H9 (cell line): ENCODE measurements around the gene CHST13. TPM values are rescaled to one million over a fixed set of nuclear protein-coding genes. Genes with fewer than 3 reads are reported as not detected.

Experiments used
- DNase-seq: peaks from one replicate; pipeline ENCODE4 v3.0.0-alpha.2; 2017
- H2AFZ ChIP-seq: one replicate; pipeline ENCODE4 v1.6.1; 2013; ENCODE audit warnings: mild to moderate bottlenecking, low read length, control low read depth, moderate library complexity
- H2AK5ac ChIP-seq: 2 replicates; pipeline ENCODE4 v1.6.1; 2013; ENCODE audit warnings: low read length, control low read depth, mixed read lengths; ENCODE audit not compliant: insufficient read length
- H2BK120ac ChIP-seq: one replicate; pipeline ENCODE4 v1.6.1; 2013; ENCODE audit warnings: low read depth, mild to moderate bottlenecking, low read length, control low read depth, inconsistent platforms; ENCODE audit not compliant: poor library complexity, severe bottlenecking
- H2BK12ac ChIP-seq: 2 replicates; pipeline ENCODE4 v1.6.1; 2013; ENCODE audit warnings: low read length, control low read depth, mixed read lengths, low read depth; ENCODE audit not compliant: insufficient read length
- H2BK15ac ChIP-seq: 2 replicates; pipeline ENCODE4 v1.6.1; 2013; ENCODE audit warnings: low read depth, low read length, control low read depth
- H2BK20ac ChIP-seq: one replicate; pipeline ENCODE4 v1.6.1; 2013; ENCODE audit warnings: low read depth, mild to moderate bottlenecking, low read length, control low read depth, inconsistent platforms; ENCODE audit not compliant: poor library complexity, severe bottlenecking
- H2BK5ac ChIP-seq: 2 replicates; pipeline ENCODE4 v1.6.1; 2013; ENCODE audit warnings: low read length, control low read depth, mixed read lengths; ENCODE audit not compliant: insufficient read length
- H3K14ac ChIP-seq: 2 replicates; pipeline ENCODE4 v1.6.1; 2013; ENCODE audit warnings: low read length, control low read depth; ENCODE audit not compliant: insufficient read depth
- H3K18ac ChIP-seq: 2 replicates; pipeline ENCODE4 v1.6.1; 2013; ENCODE audit warnings: low read depth, mild to moderate bottlenecking, mixed read lengths, low read length, control low read depth; ENCODE audit not compliant: insufficient read length
- H3K23ac ChIP-seq: 2 replicates; pipeline ENCODE4 v1.6.1; 2013; ENCODE audit warnings: low read length, control low read depth, mixed read lengths, low read depth; ENCODE audit not compliant: insufficient read length
- H3K23me2 ChIP-seq: 2 replicates; pipeline ENCODE4 v1.6.1; 2013; ENCODE audit warnings: low read depth, mild to moderate bottlenecking, mixed read lengths, low read length, control low read depth; ENCODE audit not compliant: insufficient read length, poor library complexity, severe bottlenecking
- H3K27ac ChIP-seq: 2 replicates; pipeline ENCODE4 v1.5.1; 2013; ENCODE audit warnings: low read length, control low read depth, mixed read lengths, low read depth; ENCODE audit not compliant: insufficient read length
- H3K27me3 ChIP-seq: 2 replicates; pipeline ENCODE4 v1.6.1; 2013; ENCODE audit warnings: low read length, control low read depth, inconsistent platforms; ENCODE audit not compliant: insufficient read depth
- H3K4ac ChIP-seq: 2 replicates; pipeline ENCODE4 v1.6.1; 2013; ENCODE audit warnings: low read depth, mild to moderate bottlenecking, control low read depth, inconsistent platforms, low read length, moderate library complexity
- H3K4me1 ChIP-seq: 2 replicates; pipeline ENCODE4 v1.6.1; 2013; ENCODE audit warnings: low read length, control low read depth, inconsistent platforms; ENCODE audit not compliant: insufficient read depth
- H3K4me2 ChIP-seq: 2 replicates; pipeline ENCODE4 v1.6.1; 2013; ENCODE audit warnings: low read length, control low read depth, mixed read lengths; ENCODE audit not compliant: insufficient read length, insufficient read depth
- H3K56ac ChIP-seq: 2 replicates; pipeline ENCODE4 v1.6.1; 2013; ENCODE audit warnings: low read depth, mild to moderate bottlenecking, mixed read lengths, low read length, control low read depth; ENCODE audit not compliant: insufficient read length
- H3K79me1 ChIP-seq: 2 replicates; pipeline ENCODE4 v1.6.1; 2013; ENCODE audit warnings: low read depth, mild to moderate bottlenecking, moderate library complexity, low read length, control low read depth, inconsistent platforms; ENCODE audit not compliant: insufficient read depth, poor library complexity, severe bottlenecking
- H3K79me2 ChIP-seq: 2 replicates; pipeline ENCODE4 v1.6.1; 2013; ENCODE audit warnings: low read length, control low read depth, inconsistent platforms; ENCODE audit not compliant: insufficient read depth
- H3K9ac ChIP-seq: 2 replicates; pipeline ENCODE4 v1.6.1; 2013; ENCODE audit warnings: low read length, control low read depth, mixed read lengths; ENCODE audit not compliant: insufficient read length; ENCODE audit errors: extremely low read depth
- H3K9me3 ChIP-seq: one replicate; pipeline ENCODE4 v1.6.1; 2013; ENCODE audit warnings: low read depth, low read length, inconsistent platforms; ENCODE audit not compliant: control insufficient read depth
- H3T11ph ChIP-seq: one replicate; pipeline ENCODE4 v1.6.1; 2013; ENCODE audit warnings: mild to moderate bottlenecking, low read length, control low read depth, inconsistent platforms
- H4K20me1 ChIP-seq: one replicate; pipeline ENCODE4 v1.6.1; 2013; ENCODE audit not compliant: control insufficient read depth, insufficient read length, insufficient read depth
- H4K5ac ChIP-seq: 2 replicates; pipeline ENCODE4 v1.6.1; 2013; ENCODE audit warnings: low read depth, mild to moderate bottlenecking, mixed read lengths, low read length, control low read depth; ENCODE audit not compliant: insufficient read length
- H4K8ac ChIP-seq: replicated peaks from 2 replicates; pipeline ENCODE4 v1.6.1; 2013; ENCODE audit warnings: low read length, control low read depth, mixed read lengths, low read depth; ENCODE audit not compliant: insufficient read length
- H4K91ac ChIP-seq: 2 replicates; pipeline ENCODE4 v1.6.1; 2013; ENCODE audit warnings: low read depth, mild to moderate bottlenecking, moderate library complexity, mixed read lengths, low read length, control low read depth; ENCODE audit not compliant: insufficient read length
- H3K27ac Mint-ChIP-seq, 3 experiments: 2 replicates in 2 of 3; 3 replicates in 1 of 3; pipeline ENCODE4 v1.8.0; 2020 to 2021; ENCODE audit warnings: mixed read lengths in 3 of 3, mild to moderate bottlenecking in 1 of 3, moderate library complexity in 1 of 3
- H3K27me3 Mint-ChIP-seq: 2 replicates; pipeline ENCODE4 v1.8.0; 2021; ENCODE audit warnings: low read depth, mild to moderate bottlenecking, moderate library complexity, mixed read lengths
- H3K36me3 Mint-ChIP-seq, 3 experiments: 2 replicates in 2 of 3; 3 replicates in 1 of 3; pipeline ENCODE4 v1.8.0; 2020 to 2021; ENCODE audit warnings: low read depth in 3 of 3, mixed read lengths in 3 of 3; ENCODE audit not compliant: insufficient read depth in 1 of 3
- H3K4me1 Mint-ChIP-seq, 2 experiments: 2 replicates each; pipeline ENCODE4 v1.8.0; 2020; ENCODE audit warnings: mixed read lengths in 2 of 2
- H3K4me3 Mint-ChIP-seq, 2 experiments: 2 replicates in 1 of 2; 3 replicates in 1 of 2; pipeline ENCODE4 v1.8.0; 2020 to 2021; ENCODE audit warnings: mild to moderate bottlenecking in 2 of 2, mixed read lengths in 2 of 2, moderate library complexity in 1 of 2
- H3K9me3 Mint-ChIP-seq, 2 experiments: 2 replicates in 1 of 2; 3 replicates in 1 of 2; pipeline ENCODE4 v1.8.0; 2020; ENCODE audit warnings: mild to moderate bottlenecking in 2 of 2, mixed read lengths in 2 of 2, moderate library complexity in 1 of 2
- CTCF ChIP-seq: fragments of 200-600 bp; sonication (generic); conservative IDR thresholded peaks from 3 replicates; pipeline ENCODE4 v1.8.0; 2021; ENCODE audit warnings: antibody characterized with exemption, mild to moderate bottlenecking
- WGBS: extraction: QIAGEN DNeasy Blood & Tissue Kit; methylation state at CpG from one replicate; pipeline ENCODE4 v1.1.7; 2013; ENCODE audit warnings: missing lambda C conversion rate, low lambda C conversion rate, mixed read lengths; ENCODE audit not compliant: insufficient read length; ENCODE audit errors: extremely low coverage; 5-methylcytosine and 5-hydroxymethylcytosine counted together
- total RNA-seq: library from RNA; stranded (reverse); gene quantifications from 2 replicates; pipeline ENCODE4 v1.2.1, GENCODE V29; 2021

The CHST13 gene
- total RNA-seq, 1 experiment from 2014 or later, result 0.85 TPM

DNA sequence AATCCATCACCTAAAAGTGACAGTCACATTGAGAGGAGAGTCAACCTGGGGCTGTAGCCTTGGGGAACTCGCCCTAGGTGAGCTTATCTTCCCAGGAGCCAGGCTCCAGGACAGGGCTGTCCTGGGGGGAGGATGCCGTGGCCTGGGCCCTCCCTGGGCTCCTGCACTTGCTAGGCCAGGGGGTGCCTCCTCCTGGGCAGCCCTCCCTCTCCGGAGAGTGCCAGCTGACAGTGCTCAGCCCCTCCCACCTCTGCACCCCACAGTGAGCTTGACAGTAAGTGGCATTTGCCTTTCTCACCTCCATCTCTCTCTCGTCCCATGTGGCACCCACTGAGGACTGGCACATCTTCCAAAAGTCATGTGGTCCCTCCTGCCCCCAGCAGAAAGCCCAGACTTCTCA lies 25.5 kb upstream of the CHST13 start:
- WGBS, result no CpG with 5 or more reads among the region's 4 CpGs
- Histone ChIP-seq H3K27me3 (no peaks in the 10 kb centered on the region), H3K4me2 (no peak overlapping the region), H2AFZ (no peak overlapping the region), H4K8ac (no peak overlapping the region), H3K27ac (no peak overlapping the region), H3K79me1 (no peaks in the 10 kb centered on the region), H4K5ac (no peak overlapping the region), H3T11ph (no peak overlapping the region), H3K14ac (no peak overlapping the region), H2AK5ac (no peak overlapping the region), H3K18ac (no peak overlapping the region), H3K23me2 (no peaks in the 10 kb centered on the region), H2BK15ac (no peak overlapping the region), H3K79me2 (no peaks in the 10 kb centered on the region), H3K4ac (no peak overlapping the region), H2BK20ac (no peak overlapping the region), H2BK5ac (no peak overlapping the region), H3K23ac (no peak overlapping the region), H3K56ac (no peak overlapping the region), H3K9ac (no peak overlapping the region), H3K9me3 (no peaks in the 10 kb centered on the region), H2BK120ac (no peak overlapping the region), H4K91ac (no peak overlapping the region), H2BK12ac (no peak overlapping the region), H4K20me1 (no peaks in the 10 kb centered on the region), H3K4me1 (peaks cover 3% of the 10 kb centered on the region; the same call in 1 of the 2 replicates)
- TF ChIP-seq CTCF, result no peak
- no peaks in the 10 kb centered on the region; a peak in 1 of 7 replicates for H3K36me3 Mint-ChIP-seq
- peak overlapping the region in 1 of 3 experiments; percentile 76; a peak in 1 of 7 replicates for H3K27ac Mint-ChIP-seq
- no peak overlapping the region for H3K4me3 Mint-ChIP-seq
- H3K9me3 Mint-ChIP-seq, result no peaks in the 10 kb centered on the region
- H3K27me3 Mint-ChIP-seq, result no peaks in the 10 kb centered on the region
- H3K4me1 Mint-ChIP-seq, result peaks cover 10 to 17% of the 10 kb centered on the region in 2 experiments
- no peak for DNase-seq
